ENCODE results near the gene NRXN2.

- TF ChIP-seq CTCF (IDR thresholded peaks at IDR 0.05; ENCODE audit: low read length) (no peak), EZH2 (optimal IDR thresholded peaks at IDR 0.05; ENCODE audit: low read depth, low read length) (no peak)
Observed at GRCh38 chr11:64631675-64632074, 91.3 kb downstream of the NRXN2 start.

Measured in MM.1S (cell line).